Activated CD8-positive, alpha-beta T cell treated with anti-CD3 and anti-CD28 coated beads, Interleukin-2, amount 10 ng/mL, durations not matched to agents 7 days and 5 days (primary cell): ENCODE data around the gene MCF2L2. TPM values are rescaled to one million over a fixed set of nuclear protein-coding genes. Genes with fewer than 3 reads are reported as not detected.

Experiments used
- ATAC-seq: fragments of 150-1000 bp; cut with Tn5 transposase; one replicate; pipeline ENCODE4 v1.10.0; 2021; ENCODE audit warnings: moderate library complexity
- CTCF ChIA-PET: fragments of 350-600 bp; sonication (Branson Sonifier 250); formaldehyde crosslinking; loops from one replicate; lab custom pipeline; 2021; ENCODE audit warnings: antibody characterized with exemption; lab: Charles Lee
- POLR2A ChIA-PET: fragments of 350-600 bp; sonication (Branson Sonifier 250); formaldehyde crosslinking; loops from one replicate; lab custom pipeline; 2021; ENCODE audit warnings: antibody characterized with exemption; lab: Charles Lee
- DNase-seq: peaks from one replicate; pipeline ENCODE4 v3.0.0-alpha.2; 2020
- H3K27ac Mint-ChIP-seq: one replicate; pipeline ENCODE4 v1.8.0; 2021; ENCODE audit warnings: mild to moderate bottlenecking, mixed read lengths
- H3K27me3 Mint-ChIP-seq: one replicate; pipeline ENCODE4 v1.8.0; 2021; ENCODE audit warnings: low read depth, mixed read lengths
- H3K36me3 Mint-ChIP-seq: one replicate; pipeline ENCODE4 v1.8.0; 2021; ENCODE audit warnings: low read depth, mixed read lengths
- H3K4me1 Mint-ChIP-seq: one replicate; pipeline ENCODE4 v1.8.0; 2021; ENCODE audit warnings: low read depth, mixed read lengths
- H3K4me3 Mint-ChIP-seq: one replicate; pipeline ENCODE4 v1.8.0; 2021; ENCODE audit warnings: mild to moderate bottlenecking, mixed read lengths
- H3K9me3 Mint-ChIP-seq: one replicate; pipeline ENCODE4 v1.8.0; 2022; ENCODE audit warnings: mixed read lengths; ENCODE audit not compliant: insufficient read depth
- total RNA-seq, 2 experiments: library from RNA; stranded (reverse); gene quantifications; one replicate each; pipeline ENCODE4 v1.2.3, GENCODE V29; 2021

Gene MCF2L2
- total RNA-seq, 2 experiments from 2014 or later: 7.2 to 7.5 TPM

GRCh38 chr3:183356920-183357319 is 71.5 kb downstream of the MCF2L2 start:
- H3K27ac Mint-ChIP-seq: no peak overlapping the region
- ATAC-seq (no peak), DNase-seq (no peak)
- H3K4me3 Mint-ChIP-seq: no peak overlapping the region
- no peaks in the 10 kb centered on the region for H3K27me3 Mint-ChIP-seq
- ChIA-PET CTCF (interaction anchor here (3.2 kb wide), 1 partner anchor 26 kb away, joined by 9 read pairs; no protein-coding TSS in a partner anchor), POLR2A (no interaction called here)
- H3K4me1 Mint-ChIP-seq: peaks cover 8% of the 10 kb centered on the region
- no peaks in the 10 kb centered on the region for H3K9me3 Mint-ChIP-seq
- peaks cover 2% of the 10 kb centered on the region for H3K36me3 Mint-ChIP-seq

- no peaks in the 10 kb centered on the region for H3K27me3 Mint-ChIP-seq
- no peak overlapping the region for H3K27ac Mint-ChIP-seq
- peaks cover 2% of the 10 kb centered on the region for H3K36me3 Mint-ChIP-seq
- ATAC-seq (no peak), DNase-seq (no peak)
- ChIA-PET POLR2A (no interaction called here), CTCF (no interaction called here)
- H3K4me1 Mint-ChIP-seq: peaks cover 16% of the 10 kb centered on the region
- no peaks in the 10 kb centered on the region for H3K9me3 Mint-ChIP-seq
- H3K4me3 Mint-ChIP-seq: no peak overlapping the region
These were observed 73.5 kb downstream of the MCF2L2 start for GRCh38 chr3:183354874-183355273.

DNA sequence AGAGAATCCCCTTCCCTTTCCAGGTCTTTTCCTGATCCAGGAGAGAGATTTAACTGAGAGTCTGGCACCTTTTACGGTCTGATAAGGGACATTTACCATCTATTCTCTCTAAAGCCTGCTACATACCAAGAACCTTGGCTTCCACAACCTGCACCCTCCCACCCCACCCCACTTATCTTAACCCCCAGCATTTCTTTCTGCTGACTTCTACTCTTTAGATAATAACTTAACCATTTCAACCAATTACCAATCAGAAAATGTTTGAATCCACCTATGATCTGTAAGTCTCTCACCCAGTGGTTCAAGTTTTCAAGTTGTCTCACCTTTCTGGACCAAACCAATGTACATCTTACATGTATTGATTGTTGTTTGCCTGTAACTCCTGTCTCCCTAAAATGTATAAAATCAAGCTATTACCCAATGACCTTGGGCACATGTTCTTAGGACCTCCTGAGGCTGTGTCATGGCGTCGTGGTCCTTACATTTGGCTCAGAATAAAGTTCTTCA is 74.0 kb downstream of the MCF2L2 start:
- Mint-ChIP-seq H3K27ac (no peak overlapping the region), H3K27me3 (no peaks in the 10 kb centered on the region), H3K9me3 (no peaks in the 10 kb centered on the region), H3K36me3 (peaks cover 2% of the 10 kb centered on the region), H3K4me1 (peaks cover 21% of the 10 kb centered on the region), H3K4me3 (no peak overlapping the region)
- POLR2A ChIA-PET: no interaction called here
- no peak for DNase-seq
- ATAC-seq: no peak
- CTCF ChIA-PET: no interaction called here

DNA sequence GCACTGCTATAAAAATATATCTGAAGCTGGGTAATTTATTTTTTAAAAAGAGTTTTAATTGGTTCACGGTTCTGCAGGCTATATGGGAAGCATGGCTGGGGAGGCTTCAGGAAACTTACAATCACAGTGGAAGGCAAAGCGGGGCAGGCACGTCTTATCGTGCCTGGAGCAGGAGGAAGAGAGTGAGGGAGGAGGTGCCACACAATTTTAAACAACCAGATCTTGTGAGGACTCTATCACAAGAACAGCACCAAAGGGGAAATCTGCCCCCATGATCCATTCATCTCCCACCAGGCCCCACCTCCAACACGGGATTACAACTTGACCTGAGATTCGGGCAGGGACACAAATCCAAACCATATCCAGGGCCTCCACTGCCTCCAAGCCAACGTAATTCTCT is 75.0 kb downstream of the MCF2L2 start:
- ATAC-seq (no peak), DNase-seq (no peak)
- no peaks in the 10 kb centered on the region for H3K27me3 Mint-ChIP-seq
- ChIA-PET POLR2A (no interaction called here), CTCF (interaction anchor here (1.3 kb wide), 1 partner anchor 29 kb away, joined by 4 read pairs; no protein-coding TSS in a partner anchor)
- H3K9me3 Mint-ChIP-seq: no peaks in the 10 kb centered on the region
- H3K36me3 Mint-ChIP-seq: peaks cover 2% of the 10 kb centered on the region
- peaks cover 29% of the 10 kb centered on the region for H3K4me1 Mint-ChIP-seq
- no peak overlapping the region for H3K27ac Mint-ChIP-seq
- no peak overlapping the region for H3K4me3 Mint-ChIP-seq

DNA sequence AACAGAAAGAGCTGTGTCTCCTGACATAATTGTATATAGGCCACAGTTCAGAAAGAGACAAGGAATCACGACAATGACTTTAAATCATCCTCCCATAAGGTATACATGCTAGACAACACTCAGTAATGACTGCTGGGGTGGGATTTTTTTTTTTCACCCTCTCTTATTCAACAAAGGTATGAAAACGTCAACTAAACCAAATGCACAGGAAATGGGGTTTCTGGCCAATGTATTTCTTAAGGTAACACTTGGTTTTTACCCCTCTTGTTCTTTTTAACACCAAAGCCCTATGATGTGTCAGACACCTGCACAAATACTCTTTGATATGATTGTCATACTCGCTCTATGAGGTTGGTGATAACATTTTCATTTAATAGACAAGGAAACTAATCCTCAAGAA is 78.3 kb downstream of the MCF2L2 start:
- CTCF ChIA-PET: interaction anchor here (0.9 to 1.5 kb wide), 2 partner anchors 33 to 166 kb away, joined by 3 to 5 read pairs; no protein-coding TSS in a partner anchor
- peak overlapping the region; percentile 37 for H3K27ac Mint-ChIP-seq
- peaks cover 33% of the 10 kb centered on the region for H3K4me1 Mint-ChIP-seq
- peak; percentile 80 for ATAC-seq
- POLR2A ChIA-PET: interaction anchor here (1.3 kb wide), 1 partner anchor 65 kb away, joined by 3 read pairs; no protein-coding TSS in a partner anchor
- peaks cover 13% of the 10 kb centered on the region for H3K36me3 Mint-ChIP-seq
- no peak for DNase-seq
- peak overlapping the region; percentile 19 for H3K4me3 Mint-ChIP-seq
- peaks cover 4% of the 10 kb centered on the region for H3K9me3 Mint-ChIP-seq
- H3K27me3 Mint-ChIP-seq: peaks cover 6% of the 10 kb centered on the region

DNA sequence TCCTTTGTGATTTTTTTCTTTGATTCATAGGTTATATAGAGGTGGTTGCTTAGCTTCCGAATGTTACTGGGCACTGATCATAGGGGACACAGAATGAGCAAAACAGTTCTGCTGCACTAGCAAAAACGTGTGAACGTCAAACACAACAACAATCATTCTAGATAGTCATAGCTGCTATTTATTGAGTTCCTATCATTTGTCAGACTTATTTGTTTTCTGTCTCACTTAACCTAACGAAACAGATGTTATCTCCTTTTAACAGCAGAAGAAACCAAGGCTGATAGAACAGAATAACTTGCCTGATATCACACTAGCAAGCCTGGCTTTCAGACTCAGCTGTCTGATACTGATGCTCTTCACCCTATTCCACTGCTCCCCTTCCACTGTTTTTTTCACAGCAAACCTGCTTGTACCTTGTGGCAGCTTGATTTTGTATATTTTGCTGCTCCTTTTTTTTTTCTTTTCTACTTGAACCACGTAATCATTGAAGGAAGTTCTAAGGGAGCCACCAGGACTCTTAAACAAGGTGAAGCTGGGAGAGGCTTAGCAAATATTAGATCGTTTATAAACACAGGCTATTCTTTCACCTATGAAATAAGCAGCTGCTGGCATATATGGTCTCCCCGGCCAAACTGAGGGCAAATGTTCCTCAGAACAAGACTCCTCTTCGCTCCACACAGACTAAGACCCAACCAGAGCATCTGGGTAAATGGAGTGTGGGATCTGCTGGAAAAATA is 78.8 kb downstream of the MCF2L2 start:
- peak; percentile 43 for ATAC-seq
- peaks cover 33% of the 10 kb centered on the region for H3K4me1 Mint-ChIP-seq
- H3K9me3 Mint-ChIP-seq: peaks cover 7% of the 10 kb centered on the region
- peak overlapping the region; percentile 37 for H3K27ac Mint-ChIP-seq
- H3K36me3 Mint-ChIP-seq: peaks cover 17% of the 10 kb centered on the region
- no peak for DNase-seq
- peaks cover 9% of the 10 kb centered on the region for H3K27me3 Mint-ChIP-seq
- CTCF ChIA-PET: interaction anchor here (0.9 to 1.5 kb wide), 2 partner anchors 33 to 165 kb away, joined by 3 to 5 read pairs; no protein-coding TSS in a partner anchor
- peak overlapping the region; percentile 19 for H3K4me3 Mint-ChIP-seq
- POLR2A ChIA-PET: interaction anchor here (1.3 kb wide), 1 partner anchor 64 kb away, joined by 3 read pairs; no protein-coding TSS in a partner anchor

DNA sequence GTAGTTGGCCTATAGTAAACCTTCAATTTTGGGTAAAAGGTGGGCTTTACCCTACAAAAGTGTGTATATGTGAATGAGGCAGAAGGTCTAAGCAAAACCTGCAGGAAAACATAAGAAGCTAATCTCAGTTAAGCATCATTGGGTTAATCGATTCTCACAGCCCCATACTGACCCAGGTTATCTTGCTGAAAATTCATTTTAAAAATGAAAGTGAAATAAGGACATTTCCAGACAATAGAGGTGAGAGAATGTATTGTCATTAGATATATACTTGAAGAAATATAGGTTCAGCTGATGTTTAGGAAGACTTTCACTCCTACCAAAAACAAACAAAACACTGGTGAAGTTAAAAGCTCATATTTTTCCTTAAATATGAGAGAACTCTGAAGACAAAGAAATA is 85.6 kb downstream of the MCF2L2 start:
- ATAC-seq: peak; percentile 69
- ChIA-PET POLR2A (interaction anchor here (0.6 kb wide), 2 partner anchors 27 to 61 kb away, joined by 3 to 5 read pairs; no protein-coding TSS in a partner anchor), CTCF (interaction anchor here (0.8 to 1.5 kb wide), 3 partner anchors 158 to 252 kb away, joined by 3 read pairs; no protein-coding TSS in a partner anchor)
- peaks cover 19% of the 10 kb centered on the region for H3K36me3 Mint-ChIP-seq
- peak overlapping the region; percentile 20 for H3K4me3 Mint-ChIP-seq
- H3K9me3 Mint-ChIP-seq: peaks cover 7% of the 10 kb centered on the region
- H3K27ac Mint-ChIP-seq: no peak overlapping the region
- peaks cover 14% of the 10 kb centered on the region for H3K4me1 Mint-ChIP-seq
- DNase-seq: no peak
- H3K27me3 Mint-ChIP-seq: peaks cover 9% of the 10 kb centered on the region

DNA sequence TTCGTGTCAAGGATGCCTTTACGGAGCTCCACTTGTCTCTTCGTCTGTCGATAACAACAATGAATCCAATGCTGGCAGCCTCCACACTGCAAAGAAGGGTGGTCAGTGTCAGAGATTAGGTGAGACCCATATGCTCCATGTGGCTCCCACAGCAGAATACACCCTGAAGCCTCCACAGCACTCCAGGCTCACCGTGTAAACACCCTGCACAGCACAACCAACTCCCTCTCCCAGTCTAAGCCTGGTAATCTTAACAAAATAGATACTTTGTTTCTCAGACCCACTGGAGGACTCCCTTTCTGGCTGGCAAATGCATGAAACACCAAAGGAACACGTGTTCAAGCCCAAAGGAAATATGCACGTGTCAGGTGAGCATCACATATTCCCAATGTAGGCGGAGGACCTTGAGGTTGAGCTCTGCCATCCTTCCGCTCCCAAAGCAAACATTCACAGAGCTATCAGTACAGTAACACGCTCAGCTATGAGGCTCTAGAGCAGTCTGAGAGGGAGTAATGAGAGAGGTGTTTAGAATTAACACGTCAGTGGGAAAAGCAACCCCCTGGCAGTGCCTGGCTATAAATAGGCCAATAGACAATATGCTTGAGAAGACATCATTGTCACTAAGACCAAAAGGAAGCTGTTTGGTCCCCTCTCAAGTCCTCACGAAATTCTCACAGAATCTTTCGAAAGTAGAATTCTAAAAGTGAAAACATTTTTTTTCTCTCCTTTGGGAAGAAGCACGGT is 86.7 kb downstream of the MCF2L2 start:
- no peak for ATAC-seq
- CTCF ChIA-PET: interaction anchor here (0.8 to 1.5 kb wide), 2 partner anchors 8 to 156 kb away, joined by 3 read pairs; no protein-coding TSS in a partner anchor
- Mint-ChIP-seq H3K27me3 (peaks cover 9% of the 10 kb centered on the region), H3K9me3 (peaks cover 7% of the 10 kb centered on the region), H3K36me3 (peaks cover 14% of the 10 kb centered on the region), H3K4me1 (peaks cover 6% of the 10 kb centered on the region), H3K27ac (no peak overlapping the region), H3K4me3 (no peak overlapping the region)
- DNase-seq: no peak
- POLR2A ChIA-PET: no interaction called here

DNA sequence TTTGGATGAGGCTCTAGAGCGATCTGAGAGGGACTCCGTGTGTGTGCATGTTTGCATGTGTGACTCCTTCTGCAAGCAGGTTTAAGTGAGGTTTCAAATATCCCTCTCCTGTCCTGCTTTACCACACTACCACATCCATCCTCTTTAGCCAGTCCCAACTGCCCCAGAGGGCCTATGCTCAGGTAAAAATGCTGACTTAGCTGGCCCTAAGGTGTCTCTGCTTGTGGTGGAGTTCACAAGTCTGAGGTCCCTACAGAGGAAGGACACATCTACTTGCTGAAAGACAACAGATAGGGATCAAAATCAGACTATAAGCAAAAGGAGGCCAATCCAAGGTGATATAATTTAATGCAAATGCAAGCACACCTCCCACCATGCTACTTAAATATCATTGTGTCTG is 88.2 kb downstream of the MCF2L2 start:
- Mint-ChIP-seq H3K36me3 (peaks cover 9% of the 10 kb centered on the region), H3K27me3 (peaks cover 3% of the 10 kb centered on the region), H3K4me1 (peaks cover 6% of the 10 kb centered on the region), H3K27ac (no peak overlapping the region), H3K9me3 (peaks cover 3% of the 10 kb centered on the region), H3K4me3 (no peak overlapping the region)
- no peak for DNase-seq
- POLR2A ChIA-PET: interaction anchor here (0.5 kb wide), 1 partner anchor 81 kb away, joined by 3 read pairs; no protein-coding TSS in a partner anchor
- ATAC-seq: no peak
- CTCF ChIA-PET: no interaction called here

- H3K9me3 Mint-ChIP-seq: no peaks in the 10 kb centered on the region
- H3K27ac Mint-ChIP-seq: no peak overlapping the region
- H3K27me3 Mint-ChIP-seq: no peaks in the 10 kb centered on the region
- peaks cover 6% of the 10 kb centered on the region for H3K4me1 Mint-ChIP-seq
- peaks cover 4% of the 10 kb centered on the region for H3K36me3 Mint-ChIP-seq
- no peak overlapping the region for H3K4me3 Mint-ChIP-seq
- ATAC-seq (no peak), DNase-seq (no peak)
- POLR2A ChIA-PET: no interaction called here
- CTCF ChIA-PET: no interaction called here
These were observed 88.8 kb downstream of the MCF2L2 start for GRCh38 chr3:183339461-183340086.

DNA sequence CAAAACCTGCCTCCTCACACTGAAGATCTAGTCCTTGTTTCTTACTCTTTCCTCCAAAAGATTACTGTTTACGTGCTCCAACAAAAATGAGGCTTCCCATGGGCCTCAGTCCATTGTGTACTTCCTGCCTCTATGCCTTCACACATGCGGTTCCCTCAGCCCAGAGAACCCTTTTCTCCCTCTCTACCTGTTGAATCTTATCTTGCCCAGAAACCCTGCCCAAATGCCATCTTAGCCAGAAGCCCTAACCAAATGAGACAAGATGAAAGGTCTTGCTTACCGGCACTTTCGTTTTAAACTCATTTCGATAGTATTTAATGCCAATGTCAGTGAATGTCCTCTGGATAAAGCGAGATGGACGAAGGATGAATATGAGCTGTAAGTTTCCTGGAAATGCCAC is 89.9 kb downstream of the MCF2L2 start:
- DNase-seq: no peak
- CTCF ChIA-PET: no interaction called here
- no peak overlapping the region for H3K27ac Mint-ChIP-seq

More for the DNA sequence above, 89.9 kb downstream of the MCF2L2 start:
- Mint-ChIP-seq H3K4me1 (peaks cover 6% of the 10 kb centered on the region), H3K4me3 (no peak overlapping the region), H3K9me3 (no peaks in the 10 kb centered on the region), H3K27me3 (no peaks in the 10 kb centered on the region), H3K36me3 (peaks cover 3% of the 10 kb centered on the region)
- POLR2A ChIA-PET: no interaction called here
- ATAC-seq: no peak
